Left lobe of liver (tissue), 2 donors: Measurements from ENCODE around the gene FBRS. TPM values are rescaled to one million over a fixed set of nuclear protein-coding genes. Genes with fewer than 3 reads are reported as not detected.
"Not testable (repeated sequence)": the region's sequence is repeated elsewhere in the genome, so short reads cannot be mapped to it uniquely, and the experiment has no call there.

ENCODE experiments used
- ATAC-seq: fragments of 200-7000 bp; cut with Tn5 transposase; one replicate; pipeline ENCODE4 v1.9.1; 2020; ENCODE audit warnings: mild to moderate bottlenecking, moderate library complexity
- DNase-seq: peaks from one replicate; pipeline ENCODE4 v3.0.0-alpha.2; 2020; ENCODE audit warnings: low spot score
- total RNA-seq: library from RNA; stranded (reverse); gene quantifications from one replicate; pipeline ENCODE4 v1.2.1, GENCODE V29; 2021
- donor health status: DM: no; HTN: no; CAD: no; lungs with moderate emphysema.
- donor health status: DM: no; HTN: yes; CAD: no.

FBRS gene
- total RNA-seq, 1 donor from 2014 or later = 22.7 TPM

DNA sequence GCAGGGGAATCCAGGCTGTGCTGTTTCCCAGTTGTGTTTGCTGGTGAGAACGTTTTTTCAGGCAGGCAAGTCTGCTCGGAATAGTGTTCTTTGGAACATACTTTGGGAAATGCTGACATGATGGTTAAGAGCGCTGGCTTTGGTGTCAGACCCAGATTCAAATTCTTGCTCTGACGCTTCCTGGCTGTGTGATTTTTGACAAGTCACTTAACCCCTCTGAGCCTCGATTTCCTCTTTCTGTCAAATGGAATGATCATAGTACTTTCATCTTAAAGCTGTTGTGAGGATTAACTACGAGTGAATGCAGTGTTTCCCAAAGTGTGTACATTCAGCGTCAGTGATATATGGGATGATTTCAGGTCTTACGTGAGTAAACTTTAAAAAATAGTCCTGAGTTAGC, 4.8 kb downstream of the FBRS start:
- DNase-seq = no peak
- no peak for ATAC-seq

DNA sequence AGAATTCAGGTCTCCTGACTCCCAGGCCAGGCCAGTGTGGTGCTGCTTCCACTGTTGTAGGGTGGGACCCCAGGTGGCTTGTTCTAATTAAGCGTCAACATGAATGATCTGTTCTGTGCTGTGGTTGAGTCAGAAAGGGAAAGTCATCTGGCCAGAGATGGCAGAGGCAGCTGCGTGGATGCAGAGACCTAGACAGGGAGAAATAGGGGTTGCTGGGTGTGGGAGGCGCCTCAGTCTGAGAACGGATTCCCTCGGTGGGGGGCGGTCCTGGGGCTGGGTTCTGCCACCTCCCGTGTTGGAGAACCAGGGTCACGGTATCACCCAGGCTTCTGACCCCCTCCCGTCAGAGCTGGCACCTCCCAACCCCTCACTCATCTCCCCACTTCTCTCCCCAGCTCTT, 5.6 kb downstream of the FBRS start:
- DNase-seq (no peak), ATAC-seq (no peak)

DNA sequence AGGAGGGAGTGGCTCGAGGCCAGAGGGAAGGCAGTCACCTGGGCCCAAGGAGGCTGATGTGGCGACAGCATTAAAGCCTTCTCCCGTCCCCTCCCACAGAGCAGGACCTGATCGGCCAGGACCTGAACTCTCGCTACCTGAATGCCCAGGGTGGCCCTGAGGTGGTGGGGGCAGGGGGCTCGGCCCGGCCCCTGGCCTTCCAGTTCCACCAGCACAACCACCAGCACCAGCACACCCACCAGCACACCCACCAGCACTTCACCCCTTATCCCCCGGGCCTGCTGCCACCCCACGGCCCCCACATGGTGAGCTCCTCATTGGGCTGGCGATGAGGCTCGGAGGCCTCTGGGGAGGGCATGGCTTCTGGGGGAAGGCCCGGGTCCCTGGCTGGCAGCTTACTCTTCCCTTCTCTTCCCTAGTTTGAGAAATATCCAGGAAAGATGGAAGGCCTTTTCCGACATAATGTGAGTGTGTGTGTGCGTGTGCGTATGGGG, 6.4 kb downstream of the FBRS start:
- no peak for ATAC-seq
- no peak for DNase-seq

DNA sequence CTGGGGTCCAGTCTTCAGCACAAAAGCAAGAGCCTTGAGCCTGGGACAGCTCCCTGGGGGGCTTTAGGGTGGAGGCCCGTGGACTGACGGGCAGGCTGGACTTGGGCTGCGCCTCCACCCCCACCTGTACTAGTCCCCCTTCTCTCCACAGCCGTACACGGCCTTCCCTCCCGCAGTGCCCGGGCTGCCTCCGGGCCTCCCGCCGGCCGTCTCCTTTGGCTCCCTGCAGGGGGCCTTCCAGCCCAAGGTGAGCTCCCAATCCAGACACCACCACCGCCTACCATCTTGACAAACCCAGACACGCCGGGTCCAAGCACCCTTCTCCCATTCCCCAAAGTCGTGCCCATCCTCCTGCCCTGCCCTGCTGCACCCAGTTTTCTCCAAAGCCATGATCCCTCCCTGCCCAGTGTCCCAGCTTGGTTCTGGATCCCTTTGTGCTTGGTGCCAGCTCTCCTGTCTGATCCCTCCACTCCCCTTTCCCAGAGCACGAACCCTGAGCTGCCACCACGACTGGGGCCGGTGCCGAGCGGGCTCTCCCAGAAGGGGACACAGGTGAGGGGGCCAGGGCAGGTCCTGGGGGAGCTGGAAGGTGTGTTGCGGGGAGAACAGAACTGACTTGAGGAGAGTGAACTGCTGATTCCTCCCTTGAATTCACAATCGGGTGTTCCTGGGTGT, 7.1 kb downstream of the FBRS start:
- no peak for DNase-seq
- ATAC-seq = no peak

DNA sequence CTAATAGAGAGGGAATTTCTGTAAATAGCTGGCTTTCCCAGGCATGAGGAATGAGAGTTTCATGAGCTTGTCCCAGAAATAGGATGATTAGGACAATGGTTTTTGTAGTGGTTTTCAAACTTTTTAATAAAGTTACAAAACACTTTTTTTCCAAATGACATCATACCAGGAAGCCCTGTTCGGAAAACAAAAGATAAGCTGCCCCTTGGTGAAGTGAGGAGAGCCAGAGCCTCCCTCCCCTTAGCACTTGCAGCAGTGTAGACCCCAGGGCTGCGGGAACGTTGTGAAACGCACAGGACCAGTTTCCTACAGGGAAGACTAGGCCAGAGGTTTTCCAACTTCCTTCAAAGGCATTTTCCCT, 7.6 kb downstream of the FBRS start:
- DNase-seq = no peak
- ATAC-seq = no peak

DNA sequence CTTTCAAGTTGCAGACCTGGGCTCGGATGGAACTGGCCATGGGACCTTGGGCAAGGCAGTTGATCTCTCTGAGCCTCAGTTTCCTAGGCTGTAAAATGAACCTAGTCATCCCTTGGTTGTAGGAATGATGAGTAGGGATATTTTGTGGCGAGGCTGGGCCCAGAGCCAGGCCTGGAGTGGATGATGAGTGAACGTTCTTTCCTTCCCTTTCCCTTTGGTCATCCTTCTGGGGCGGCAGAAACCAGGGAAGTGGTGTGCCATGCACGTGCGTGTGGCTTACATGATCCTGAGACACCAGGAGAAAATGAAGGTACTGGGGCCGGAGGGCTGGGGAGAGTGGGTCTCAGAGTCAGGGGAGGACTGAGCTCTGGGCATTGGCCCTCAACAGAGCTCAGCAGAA, 8.4 kb downstream of the FBRS start:
- DNase-seq (no peak), ATAC-seq (no peak)

DNA sequence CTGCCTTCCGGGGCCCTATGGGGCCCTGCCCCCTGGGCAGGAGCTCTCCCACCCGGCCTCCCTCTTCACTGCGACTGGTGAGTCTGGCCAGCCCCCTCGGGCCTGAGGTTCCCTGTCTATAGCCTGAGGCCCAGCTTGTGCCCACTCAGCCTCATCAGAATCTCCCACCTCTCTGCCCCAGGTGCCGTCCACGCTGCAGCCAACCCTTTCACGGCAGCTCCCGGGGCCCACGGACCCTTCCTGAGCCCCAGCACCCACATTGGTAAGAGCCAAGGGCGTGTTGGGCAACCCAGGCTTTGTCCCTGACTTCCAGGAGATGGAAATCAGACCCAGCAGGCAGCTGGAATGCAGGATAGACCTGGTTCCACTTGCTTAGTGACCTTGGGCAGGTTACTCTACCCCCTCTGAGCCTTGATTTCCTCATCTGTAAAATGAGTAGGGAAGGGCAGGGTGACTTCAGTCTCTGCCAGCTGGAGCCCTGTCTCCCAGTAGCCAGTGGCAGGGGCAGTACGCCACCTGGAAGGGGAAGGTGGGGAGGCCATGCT, 9.2 kb downstream of the FBRS start:
- DNase-seq (no peak), ATAC-seq (no peak)

DNA sequence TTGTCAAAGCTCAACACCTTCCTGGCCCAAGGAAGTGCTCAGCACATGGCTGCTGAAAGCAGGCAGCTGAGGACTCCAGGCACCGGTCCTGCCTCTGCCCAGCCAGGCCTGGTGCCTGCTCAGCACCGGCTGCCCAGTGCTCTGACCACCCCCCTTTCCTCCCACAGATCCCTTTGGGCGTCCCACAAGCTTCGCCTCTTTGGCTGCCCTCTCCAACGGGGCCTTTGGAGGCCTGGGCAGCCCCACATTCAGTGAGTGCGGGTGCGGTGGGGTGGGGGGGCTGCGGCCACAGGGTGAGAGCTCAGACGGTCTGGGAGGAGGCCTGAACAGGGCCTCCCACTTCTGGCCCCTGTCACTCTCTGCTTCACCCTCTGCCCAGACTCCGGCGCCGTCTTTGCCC, 10.2 kb downstream of the FBRS start:
- ATAC-seq = no peak
- DNase-seq = no peak

DNA sequence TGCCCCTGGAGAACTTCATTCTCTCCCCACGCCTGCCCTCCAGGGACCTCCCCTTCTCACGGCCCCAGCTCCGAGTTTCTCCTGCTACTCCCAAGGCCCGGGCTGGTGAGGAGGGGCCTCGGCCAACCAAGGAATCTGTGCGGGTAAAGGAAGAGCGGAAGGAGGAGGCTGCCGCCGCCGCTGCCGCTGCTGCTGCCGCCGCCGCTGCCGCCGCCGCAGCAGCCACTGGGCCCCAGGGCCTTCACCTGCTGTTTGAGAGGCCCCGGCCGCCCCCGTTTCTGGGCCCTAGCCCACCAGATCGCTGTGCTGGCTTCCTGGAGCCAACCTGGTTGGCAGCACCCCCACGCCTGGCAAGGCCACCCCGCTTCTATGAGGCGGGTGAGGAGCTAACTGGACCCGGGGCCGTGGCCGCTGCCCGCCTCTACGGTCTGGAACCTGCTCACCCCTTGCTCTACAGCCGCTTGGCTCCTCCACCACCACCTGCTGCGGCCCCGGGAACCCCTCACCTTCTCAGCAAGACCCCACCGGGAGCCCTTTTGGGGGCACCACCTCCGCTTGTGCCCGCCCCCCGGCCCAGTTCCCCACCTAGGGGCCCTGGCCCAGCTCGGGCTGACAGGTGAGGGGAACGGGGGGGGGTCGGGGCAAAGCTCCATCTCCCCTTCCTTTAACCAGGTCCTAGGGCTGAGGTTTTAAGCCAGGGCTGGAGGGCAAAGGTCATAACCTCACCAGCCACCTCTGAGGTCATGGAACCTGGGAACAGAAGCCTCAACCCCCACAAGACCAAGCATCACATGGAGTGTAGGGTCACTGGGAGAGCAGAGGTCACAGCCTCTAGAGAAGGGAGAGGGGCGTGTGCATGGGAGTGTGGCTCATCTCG, 11.0 kb downstream of the FBRS start:
- ATAC-seq (peak; percentile 76), DNase-seq (no peak)

DNA sequence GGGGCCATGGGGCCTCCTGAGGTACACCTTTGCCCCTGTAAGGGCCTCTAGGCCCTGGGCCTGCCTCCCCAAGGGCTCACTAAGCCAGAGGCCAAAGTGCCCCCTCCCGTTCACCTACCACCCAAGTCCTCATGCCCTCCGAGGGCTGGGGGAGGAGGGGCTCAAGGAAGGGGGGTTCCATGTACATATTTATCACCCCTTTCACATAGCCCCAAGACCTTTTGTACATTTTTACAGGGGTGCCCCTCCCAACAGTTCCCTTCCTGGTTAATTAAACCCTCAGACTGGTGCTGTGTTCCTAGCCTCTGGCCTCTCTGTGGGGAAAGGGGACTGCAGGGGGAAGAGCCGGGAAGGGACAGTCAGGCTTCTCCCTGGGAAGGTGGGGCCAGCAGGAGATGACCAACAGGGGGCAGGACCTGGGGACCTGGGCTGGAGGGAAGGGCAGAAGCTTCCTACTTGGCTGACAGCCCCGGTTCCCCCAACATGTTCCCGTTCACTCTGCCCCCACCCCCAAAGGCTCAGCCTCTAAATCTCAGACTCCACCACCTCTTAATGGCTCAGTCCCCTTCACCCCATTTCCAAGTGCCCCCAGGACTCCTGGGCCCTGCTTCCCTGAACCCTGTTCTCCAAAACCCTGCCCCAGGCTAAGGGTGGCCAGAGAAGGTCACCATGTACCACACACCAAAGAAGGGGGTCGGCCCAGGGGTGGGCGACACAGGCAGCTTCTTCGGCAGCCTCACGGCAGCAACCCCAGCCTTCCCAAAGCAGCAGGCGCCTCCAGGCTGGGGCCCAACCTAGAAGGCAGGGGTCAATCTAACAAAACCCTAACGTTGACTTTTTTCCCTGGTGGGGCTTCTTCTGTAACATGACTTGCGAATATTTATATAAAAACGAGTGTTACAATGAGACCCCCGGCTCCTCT, 11.9 kb downstream of the FBRS start:
- ATAC-seq = no peak
- DNase-seq = no peak

DNA sequence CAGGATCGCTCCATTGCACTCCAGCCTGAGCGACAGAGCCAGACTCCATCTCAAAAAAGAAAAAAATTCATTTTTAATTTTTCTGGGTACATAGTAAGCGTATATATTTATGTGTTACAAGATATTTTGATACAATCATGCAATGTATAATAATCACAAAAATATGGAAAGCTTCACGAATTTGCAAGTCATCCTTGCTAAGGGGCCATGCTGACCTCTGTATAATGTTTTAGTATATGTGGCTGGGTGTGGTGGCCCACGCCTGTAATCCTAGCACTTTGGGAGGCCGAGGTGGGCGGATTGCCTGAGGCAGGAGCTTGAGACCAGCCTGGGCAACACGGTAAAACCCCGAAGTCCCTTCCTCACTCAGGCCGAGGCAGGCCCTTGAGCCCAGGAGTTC, 16.9 kb downstream of the FBRS start:
- ATAC-seq = no peak
- no peak for DNase-seq

DNA sequence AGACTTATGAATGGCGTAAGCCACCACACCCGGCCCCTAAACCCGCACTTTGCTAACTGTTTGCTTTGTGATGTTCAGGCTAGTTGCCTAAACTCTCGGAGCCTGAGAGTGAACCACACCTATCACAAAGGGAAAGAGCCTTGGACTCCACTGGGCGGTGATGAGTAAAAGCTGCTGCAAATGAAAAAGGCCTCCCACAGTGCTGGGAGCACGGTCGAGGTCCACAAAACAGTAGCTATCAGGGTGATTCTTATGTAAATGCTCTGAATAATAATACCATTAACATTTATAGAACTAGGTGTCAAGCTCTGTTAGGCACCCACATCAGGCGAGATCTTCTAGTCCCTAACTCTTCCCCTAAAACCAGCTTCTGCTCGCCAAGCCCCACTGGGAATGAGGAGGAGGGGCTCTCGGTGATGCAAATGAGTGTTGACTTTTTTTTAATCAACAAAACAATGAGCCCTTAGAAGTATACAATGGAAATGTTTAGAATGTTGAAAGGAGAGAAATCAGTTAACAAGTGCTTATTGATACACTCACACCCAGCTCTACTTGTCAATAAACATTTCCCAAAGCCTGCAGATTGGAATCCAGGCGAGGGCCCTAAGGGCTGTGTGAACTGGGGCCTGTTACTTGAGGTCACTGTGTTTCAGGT, 19.8 kb downstream of the FBRS start:
- no peak for ATAC-seq

DNA sequence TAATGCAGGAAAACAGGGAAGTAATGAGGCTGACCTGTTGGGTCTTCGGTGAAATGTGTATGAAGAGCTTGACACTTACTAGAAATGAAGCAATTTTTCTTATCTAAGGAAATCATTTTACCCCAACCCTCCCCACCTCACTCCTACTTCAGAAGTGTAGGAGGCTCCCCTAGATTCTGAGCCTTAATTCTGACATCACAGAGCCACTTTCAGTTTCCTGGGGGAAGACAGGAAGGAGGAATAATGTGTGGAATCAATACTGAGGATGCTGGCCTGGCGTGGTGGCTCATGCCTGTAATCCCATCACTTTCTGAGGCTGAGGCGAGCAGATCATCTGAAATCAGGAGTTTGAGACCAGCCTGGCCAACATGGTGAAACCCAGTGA, 20.3 kb downstream of the FBRS start:
- ATAC-seq (no peak), DNase-seq (no peak)

More for the DNA sequence above, 19.8 kb downstream of the FBRS start:
- no peak for DNase-seq

DNA sequence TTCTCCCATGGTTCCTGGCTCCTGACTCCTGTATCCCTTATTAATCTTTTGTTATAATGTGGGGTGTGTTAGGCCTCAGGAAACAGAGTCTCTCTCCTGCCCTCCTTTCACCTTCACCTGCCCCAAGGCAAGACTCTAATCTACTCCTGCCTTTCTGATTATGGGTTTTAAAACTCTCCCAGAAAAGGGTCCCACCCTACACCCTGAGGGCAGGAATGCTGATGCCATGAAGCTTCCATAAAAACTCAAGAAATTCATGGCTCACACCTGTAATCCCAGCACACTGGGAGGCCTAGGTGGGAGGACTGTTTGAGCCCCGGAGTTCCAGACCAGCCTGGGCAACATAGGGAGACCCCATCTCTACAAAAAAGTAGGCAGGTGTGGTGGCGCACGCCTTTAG, 22.1 kb downstream of the FBRS start:
- no peak for DNase-seq
- no peak for ATAC-seq

DNA sequence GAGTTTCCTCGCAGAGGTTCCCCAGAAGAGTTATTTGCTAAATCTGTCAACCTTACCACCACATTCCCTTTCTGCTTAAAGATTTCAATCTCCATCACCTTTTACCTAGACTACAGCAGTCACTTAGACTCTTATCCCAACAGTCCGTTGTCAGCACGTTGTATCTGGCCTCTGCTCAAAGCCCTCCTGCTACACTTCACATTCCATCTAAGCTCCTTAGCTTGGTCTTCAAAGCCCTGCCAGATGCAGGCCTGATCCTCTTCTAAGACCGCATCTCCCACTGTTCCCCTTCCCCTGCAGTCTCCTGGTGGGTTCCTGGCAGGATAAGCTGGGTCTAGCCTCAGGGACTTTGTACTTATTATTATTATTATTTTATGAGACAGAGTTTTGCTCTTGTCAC, 30.5 kb downstream of the FBRS start:
- no peak for DNase-seq
- no peak for ATAC-seq

DNA sequence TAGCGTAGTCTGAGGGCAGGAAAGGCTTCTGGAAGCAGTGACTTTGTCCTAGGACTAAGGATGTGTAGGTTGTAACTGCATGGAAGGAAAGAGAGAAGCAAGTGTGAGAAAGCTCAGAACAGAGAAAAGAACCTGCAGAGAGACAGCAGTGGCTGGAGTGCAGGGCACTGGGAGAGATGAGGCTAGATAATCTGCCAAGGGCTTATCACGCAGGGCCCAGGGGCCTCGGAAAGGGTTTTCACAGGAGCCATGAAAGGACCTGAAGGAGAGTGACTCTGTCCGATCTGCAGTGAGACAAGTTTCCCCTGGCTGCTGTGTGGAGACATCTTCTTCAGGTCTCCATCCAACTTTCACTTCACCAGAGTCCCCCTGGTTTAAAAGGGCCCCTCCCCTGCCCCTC, 33.7 kb downstream of the FBRS start:
- ATAC-seq (no peak), DNase-seq (no peak)

DNA sequence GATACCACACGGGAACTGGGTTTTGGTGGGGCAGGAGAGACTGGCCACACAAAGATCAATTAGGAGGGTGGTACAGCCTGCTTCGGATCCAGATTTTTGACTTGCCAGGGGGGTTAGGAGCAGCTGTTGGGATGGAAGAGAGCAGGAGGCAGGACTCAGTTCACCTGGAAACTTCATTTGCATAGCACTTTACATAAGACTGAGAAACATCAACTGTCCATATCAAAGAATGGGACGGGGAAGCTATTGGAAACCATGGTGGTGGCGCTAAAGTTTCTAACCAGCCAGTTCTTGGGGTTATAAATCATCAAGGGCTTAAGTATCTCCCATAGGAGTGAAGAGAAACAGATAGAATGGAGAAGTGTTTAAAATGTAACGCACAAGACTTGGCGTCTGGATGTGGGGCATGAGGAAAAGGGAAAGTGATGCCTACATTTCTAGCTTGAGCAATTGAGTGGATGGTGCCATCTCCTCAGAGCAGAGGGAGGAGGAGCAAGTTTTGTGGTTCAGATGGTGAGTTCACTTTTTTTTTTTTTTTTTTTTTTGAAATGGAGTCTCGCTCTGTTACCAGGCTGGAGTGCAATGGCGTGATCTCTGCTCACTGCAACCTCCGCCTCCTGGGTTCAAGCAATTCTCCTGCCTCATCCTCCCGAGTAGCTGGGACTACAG, 34.3 kb downstream of the FBRS start:
- no peak for ATAC-seq
- no peak for DNase-seq

DNA sequence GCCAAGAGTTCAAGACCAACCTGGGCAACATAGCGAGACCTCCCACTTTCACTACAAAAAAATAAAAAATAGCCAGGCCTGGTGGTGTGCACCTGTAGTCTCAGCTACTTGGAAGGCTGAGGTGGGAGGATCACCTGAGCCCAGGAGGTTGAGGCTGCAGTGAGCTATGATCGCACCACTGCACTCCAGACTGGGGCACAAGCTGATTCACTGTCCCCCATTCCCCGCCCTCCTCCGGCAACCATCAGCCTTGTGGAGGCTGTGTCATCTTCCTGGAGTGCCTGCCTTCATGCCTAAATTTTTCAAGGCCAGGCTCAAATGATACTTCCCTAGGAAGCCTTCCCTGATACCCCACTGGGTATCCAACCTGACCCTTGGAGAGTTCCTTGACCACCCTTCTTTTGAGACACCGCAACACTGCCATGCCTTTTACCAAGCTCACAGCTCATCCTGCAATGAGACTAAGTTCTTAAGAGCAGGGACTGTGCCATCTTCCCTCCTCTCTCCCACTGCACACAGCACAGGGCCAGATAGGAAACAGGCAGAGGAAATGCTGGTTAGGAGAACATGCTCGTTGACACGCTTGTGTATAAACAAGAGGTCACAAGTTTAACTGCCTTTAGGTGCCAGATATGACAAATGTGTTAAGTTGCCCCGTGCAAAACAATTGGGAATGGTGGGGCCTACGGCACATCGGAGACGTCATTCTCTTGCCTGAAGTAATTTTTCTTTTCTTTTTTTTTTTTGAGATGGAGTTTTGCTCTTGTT, 36.9 kb downstream of the FBRS start:
- ATAC-seq (no peak), DNase-seq (no peak)

DNA sequence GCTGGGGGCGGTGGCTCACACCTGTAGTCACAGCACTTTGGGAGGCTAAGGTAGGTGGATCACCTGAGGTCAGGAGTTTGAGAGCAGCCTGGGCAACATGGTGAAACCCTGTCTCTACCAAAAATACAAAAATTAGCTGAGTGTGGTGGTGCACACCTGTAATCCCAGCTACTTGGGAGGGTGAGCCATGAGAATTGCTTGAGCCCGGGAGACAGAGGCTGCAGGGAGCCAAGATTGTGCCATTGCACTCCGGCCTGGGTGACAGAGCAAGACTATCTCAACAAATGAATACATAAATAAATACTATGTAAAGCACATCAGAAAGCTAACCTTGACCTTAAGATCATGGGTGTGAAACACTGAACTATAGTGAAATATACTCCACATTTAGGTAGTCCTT, 38.4 kb downstream of the FBRS start:
- ATAC-seq, DNase-seq: not testable (repeated sequence)
